H1 (cell line): ENCODE data around the gene SLC22A15. TPM values are rescaled to one million over a fixed set of nuclear protein-coding genes. Genes with fewer than 3 reads are reported as not detected.

Source experiments
- BACH1 ChIP-seq: IDR thresholded peaks from 2 replicates; pipeline ENCODE4 v1.6.1; 2012; ENCODE audit warnings: low read length, improper control_type of control experiment
- CBX5 ChIP-seq: fragments of 300-800, 300-1000 bp; sonication (generic); IDR thresholded peaks from 2 replicates; pipeline ENCODE4 v1.7.1; 2016; ENCODE audit warnings: antibody characterized with exemption, low read length, low read depth
- CHD7 ChIP-seq: fragments of 300-600 bp; sonication (generic); IDR thresholded peaks from 2 replicates; pipeline ENCODE4 v1.7.1; 2012; ENCODE audit warnings: low read length, moderate library complexity, mild to moderate bottlenecking, inconsistent platforms; ENCODE audit not compliant: insufficient replicate concordance
- E2F6 ChIP-seq: IDR thresholded peaks from 2 replicates; pipeline ENCODE4 v1.6.1; 2012; ENCODE audit warnings: inconsistent platforms
- polyA plus RNA-seq, 7 experiments: library from polyadenylated mRNA; depleted of rRNA in 3 of 7; stranded (reverse) in 5 of 7; unstranded in 2 of 7; fragments of >200 nt in 5 of 7; fragments of 200-250 nt in 2 of 7; gene quantifications; 1 replicate in 5 of 7; 2 replicates in 1 of 7; 4 replicates in 1 of 7; pipeline versions ENCODE4 v1.2.1 to v1.2.3, GENCODE V29; 2011 to 2013; ENCODE audit warnings: missing spikeins in 2 of 7, mixed read lengths in 2 of 7
- total RNA-seq: library from RNA; stranded (reverse); fragmentation: NEBNext Ultra II Directional; extraction: Animal tissue kit (Norgen Biotek cat#: 25700); gene quantifications from 2 replicates; pipeline ENCODE4 v1.2.1, GENCODE V29; 2021

The SLC22A15 gene
- total and polyA plus RNA-seq, 2 of the 8 experiments (the other 6 are each of a cell fraction or from before 2014, with no cell fraction given), result 3.2 to 3.3 TPM

GRCh38 chr1:115946116-115946515 lies 30.2 kb upstream of the SLC22A15 start (continued):
- TF ChIP-seq CHD7 (no peak), E2F6 (no peak), CBX5 (no peak), BACH1 (no peak)
